Right atrium auricular region (tissue), 2 donors: ENCODE data around the gene CYTH1. TPM values are rescaled to one million over a fixed set of nuclear protein-coding genes. Genes with fewer than 3 reads are reported as not detected.

ENCODE experiments used
- DNase-seq: peaks from one replicate; pipeline ENCODE4 v3.0.0-alpha.2; 2019; ENCODE audit warnings: low spot score
- H3K27ac ChIP-seq, 2 donors: fragments of 200-600 bp; sonication (generic); 1 replicate in 1 of 2; 2 replicates in 1 of 2; pipeline ENCODE4 v1.5.1; 2016 to 2019
- H3K27me3 ChIP-seq, 2 donors: fragments of 200-600 bp; sonication (generic); one replicate each; pipeline versions ENCODE4 v1.5.1 to v1.6.0; 2017 to 2019
- H3K36me3 ChIP-seq: fragments of 200-600 bp; sonication (generic); one replicate; pipeline ENCODE4 v1.5.1; 2016
- H3K4me1 ChIP-seq, 2 donors: fragments of 200-600 bp; sonication (generic); one replicate each; pipeline versions ENCODE4 v1.5.1 to v1.6.0; 2017 to 2019
- H3K4me3 ChIP-seq, 2 donors: fragments of 200-600 bp; sonication (generic); 1 replicate in 1 of 2; 2 replicates in 1 of 2; pipeline ENCODE4 v1.5.1; 2017 to 2019; ENCODE audit warnings: mild to moderate bottlenecking in 1 of 2, moderate library complexity in 1 of 2
- H3K9me3 ChIP-seq, 2 donors: fragments of 200-600 bp; sonication (generic); one replicate each; pipeline ENCODE4 v1.5.1; 2019
- total RNA-seq, 2 donors: library from RNA; depleted of rRNA; stranded (reverse); fragments of >200 nt; gene quantifications; one replicate each; pipeline ENCODE4 v1.1.0, GENCODE V29; 2016
- TF ChIP-seq, protein P1 (sequence below), 2 donors: fragments of 200-600 bp; sonication (generic); IDR thresholded peaks; one replicate each; pipeline ENCODE4 v1.5.1; 2019; ENCODE audit warnings: antibody characterized with exemption in 2 of 2

CYTH1 gene
- total RNA-seq, 2 donors from 2014 or later: 23.8 to 31.0 TPM

DNA sequence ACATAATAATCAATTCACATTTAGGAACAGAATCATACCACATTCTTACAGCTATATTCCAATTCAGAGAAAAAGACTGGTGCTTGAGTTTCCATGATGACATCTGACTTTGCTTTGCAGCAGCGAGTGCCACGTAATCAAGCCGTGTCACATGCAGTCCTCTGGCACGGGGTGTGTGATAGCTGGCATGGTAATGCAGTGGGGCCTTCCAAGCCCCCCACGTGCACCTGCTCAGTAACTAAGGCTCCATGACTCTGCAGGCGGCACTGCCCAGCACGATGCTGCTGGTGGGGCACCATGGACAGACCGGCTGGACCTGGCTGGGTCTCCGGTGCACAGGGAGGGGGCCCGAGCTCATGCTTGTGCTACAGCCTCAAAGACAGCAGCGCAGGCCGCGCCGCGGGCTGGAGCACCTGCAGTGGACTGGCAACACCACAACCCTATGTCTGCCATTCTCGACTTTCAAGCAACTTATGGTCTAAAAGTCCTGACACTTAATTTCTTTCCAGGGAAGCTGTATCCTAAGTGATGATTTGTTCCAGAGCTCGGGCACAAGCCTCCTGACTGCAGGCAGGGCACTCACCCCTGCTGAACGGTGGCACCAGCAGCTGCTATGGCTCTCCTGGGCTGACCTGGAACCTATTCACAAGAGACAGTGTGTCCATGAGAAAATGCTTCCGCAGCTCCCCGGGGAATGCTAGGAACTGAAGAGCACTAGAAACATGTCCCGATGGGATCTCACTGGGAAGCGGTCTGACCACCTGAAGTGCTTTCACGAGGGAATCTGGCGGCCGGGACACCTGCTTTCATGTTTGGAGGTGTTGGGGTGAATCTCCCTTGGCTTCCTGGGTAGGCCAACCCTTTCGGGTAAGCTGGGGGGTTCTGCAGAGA lies 105.4 kb downstream of the CYTH1 start:
- Histone ChIP-seq H3K4me1 (peaks cover 0 to 9% of the 10 kb centered on the region in 2 donors), H3K36me3 (peaks cover 74% of the 10 kb centered on the region), H3K9me3 (no peaks in the 10 kb centered on the region), H3K27me3 (no peaks in the 10 kb centered on the region), H3K27ac (no peak overlapping the region), H3K4me3 (no peak overlapping the region)
- TF ChIP-seq, protein P1, sequence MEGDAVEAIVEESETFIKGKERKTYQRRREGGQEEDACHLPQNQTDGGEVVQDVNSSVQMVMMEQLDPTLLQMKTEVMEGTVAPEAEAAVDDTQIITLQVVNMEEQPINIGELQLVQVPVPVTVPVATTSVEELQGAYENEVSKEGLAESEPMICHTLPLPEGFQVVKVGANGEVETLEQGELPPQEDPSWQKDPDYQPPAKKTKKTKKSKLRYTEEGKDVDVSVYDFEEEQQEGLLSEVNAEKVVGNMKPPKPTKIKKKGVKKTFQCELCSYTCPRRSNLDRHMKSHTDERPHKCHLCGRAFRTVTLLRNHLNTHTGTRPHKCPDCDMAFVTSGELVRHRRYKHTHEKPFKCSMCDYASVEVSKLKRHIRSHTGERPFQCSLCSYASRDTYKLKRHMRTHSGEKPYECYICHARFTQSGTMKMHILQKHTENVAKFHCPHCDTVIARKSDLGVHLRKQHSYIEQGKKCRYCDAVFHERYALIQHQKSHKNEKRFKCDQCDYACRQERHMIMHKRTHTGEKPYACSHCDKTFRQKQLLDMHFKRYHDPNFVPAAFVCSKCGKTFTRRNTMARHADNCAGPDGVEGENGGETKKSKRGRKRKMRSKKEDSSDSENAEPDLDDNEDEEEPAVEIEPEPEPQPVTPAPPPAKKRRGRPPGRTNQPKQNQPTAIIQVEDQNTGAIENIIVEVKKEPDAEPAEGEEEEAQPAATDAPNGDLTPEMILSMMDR (IDR thresholded peaks at IDR 0.05): no peak
- DNase-seq: no peak

DNA sequence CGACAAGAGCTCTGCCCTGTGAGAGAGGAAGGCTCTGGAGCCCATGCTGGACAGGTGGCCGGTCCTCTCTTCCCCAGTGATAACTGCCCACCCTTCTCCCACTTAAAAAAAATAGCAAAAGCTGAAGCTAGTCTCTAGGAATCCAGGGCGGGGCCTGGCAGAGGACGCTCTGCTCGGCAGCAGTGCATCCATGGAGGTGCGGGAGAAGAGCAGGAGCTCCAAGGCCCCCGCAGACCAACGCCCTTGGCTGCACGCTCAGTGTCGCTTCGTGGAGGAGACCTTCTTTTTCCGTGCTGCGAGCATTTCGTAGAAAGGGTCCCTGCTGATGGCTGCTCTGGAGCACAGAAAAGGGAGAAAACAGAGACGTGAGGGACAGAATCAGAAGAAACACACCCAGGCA lies 106.2 kb downstream of the CYTH1 start:
- H3K4me3 ChIP-seq: no peak overlapping the region
- H3K4me1 ChIP-seq: peaks cover 0 to under 1% of the 10 kb centered on the region in 2 donors
- no peaks in the 10 kb centered on the region for H3K9me3 ChIP-seq
- H3K27me3 ChIP-seq: no peaks in the 10 kb centered on the region
- no peak for DNase-seq
- TF ChIP-seq, protein P1 (IDR thresholded peaks at IDR 0.05): no peak
- no peak overlapping the region for H3K27ac ChIP-seq
- peaks cover 74% of the 10 kb centered on the region for H3K36me3 ChIP-seq

DNA sequence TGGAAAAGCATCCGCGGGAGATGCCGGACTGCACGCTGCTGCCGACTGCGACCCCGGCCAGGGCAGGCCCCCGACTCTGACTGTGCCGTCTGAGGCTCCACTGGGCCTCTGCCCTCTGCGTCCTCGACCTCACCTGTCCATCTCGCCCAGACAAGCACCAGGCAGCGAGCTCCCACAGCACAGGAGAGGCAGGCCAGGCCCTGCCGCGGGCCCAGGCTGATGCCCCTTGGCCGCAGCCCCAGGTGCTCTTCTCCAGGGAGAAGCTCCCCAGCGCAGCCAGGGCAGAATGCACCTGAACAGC lies 106.8 kb downstream of the CYTH1 start:
- Histone ChIP-seq H3K9me3 (no peaks in the 10 kb centered on the region), H3K4me3 (no peak overlapping the region), H3K27ac (no peak overlapping the region), H3K36me3 (peaks cover 70% of the 10 kb centered on the region), H3K27me3 (no peaks in the 10 kb centered on the region), H3K4me1 (no peaks in the 10 kb centered on the region)
- TF ChIP-seq, protein P1 (IDR thresholded peaks at IDR 0.05): no peak
- no peak for DNase-seq

DNA sequence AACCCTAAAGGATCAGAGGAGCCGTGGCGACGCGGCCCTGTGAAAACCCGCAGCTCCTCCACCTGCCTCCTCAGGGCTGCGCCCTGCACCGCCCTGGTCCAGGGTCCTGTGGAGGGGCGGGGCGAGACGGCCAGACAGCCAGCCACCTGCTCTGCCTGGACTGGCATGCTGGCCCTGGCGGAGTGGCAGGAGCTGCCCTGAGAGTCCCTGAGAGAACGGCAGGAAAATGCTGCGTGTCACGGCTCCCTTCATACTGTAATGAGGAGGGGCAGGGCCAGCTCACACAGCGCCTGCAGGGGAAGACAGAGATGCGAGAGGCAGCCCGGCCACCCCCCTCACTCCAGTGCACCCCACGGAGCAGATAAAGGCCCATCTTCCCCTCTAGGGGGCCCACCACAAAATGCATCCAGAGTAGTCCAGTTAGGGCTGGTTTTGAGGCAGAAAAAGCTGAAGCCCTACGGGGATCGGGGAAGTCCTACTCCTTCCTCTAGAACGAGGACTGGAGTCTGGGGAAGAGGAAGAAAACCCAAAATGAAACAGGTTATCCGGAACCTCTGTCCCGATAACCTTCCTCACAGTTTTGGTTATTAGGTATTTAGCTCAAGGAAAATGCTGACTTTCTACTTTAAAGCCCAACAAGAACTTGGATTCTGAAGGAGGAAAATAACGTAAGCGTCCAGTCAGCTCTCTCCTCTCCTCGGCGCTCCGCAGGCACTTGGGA lies 107.3 kb downstream of the CYTH1 start:
- Histone ChIP-seq H3K9me3 (no peaks in the 10 kb centered on the region), H3K4me3 (no peak overlapping the region), H3K4me1 (no peaks in the 10 kb centered on the region), H3K36me3 (peaks cover 65% of the 10 kb centered on the region), H3K27ac (no peak overlapping the region), H3K27me3 (no peaks in the 10 kb centered on the region)
- TF ChIP-seq, protein P1 (IDR thresholded peaks at IDR 0.05): no peak
- no peak for DNase-seq

DNA sequence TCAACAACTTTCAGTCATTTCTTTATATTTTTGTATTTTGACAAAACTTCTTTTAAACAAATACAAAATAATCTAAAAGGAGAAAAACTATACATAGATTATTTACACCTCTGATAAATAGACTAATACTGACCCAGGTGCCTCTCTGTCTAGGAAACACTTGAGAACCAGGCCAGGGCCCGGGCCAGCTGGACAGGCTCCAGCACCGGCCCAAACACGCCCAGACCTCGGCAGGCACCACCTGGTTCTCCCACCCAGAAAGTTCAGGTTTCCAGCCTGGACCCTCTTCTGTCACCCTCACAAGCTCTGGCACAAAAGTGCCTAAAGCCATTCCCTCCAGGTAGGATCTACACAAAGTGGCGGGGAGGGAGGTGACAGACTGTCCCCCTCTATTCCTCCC lies 107.9 kb downstream of the CYTH1 start:
- Histone ChIP-seq H3K4me1 (no peaks in the 10 kb centered on the region), H3K36me3 (peaks cover 59% of the 10 kb centered on the region), H3K4me3 (no peak overlapping the region), H3K27ac (no peak overlapping the region), H3K27me3 (no peaks in the 10 kb centered on the region), H3K9me3 (no peaks in the 10 kb centered on the region)
- TF ChIP-seq, protein P1 (IDR thresholded peaks at IDR 0.05): no peak
- no peak for DNase-seq
